ENCODE data around the gene PIH1D1.

Gene PIH1D1

DNA sequence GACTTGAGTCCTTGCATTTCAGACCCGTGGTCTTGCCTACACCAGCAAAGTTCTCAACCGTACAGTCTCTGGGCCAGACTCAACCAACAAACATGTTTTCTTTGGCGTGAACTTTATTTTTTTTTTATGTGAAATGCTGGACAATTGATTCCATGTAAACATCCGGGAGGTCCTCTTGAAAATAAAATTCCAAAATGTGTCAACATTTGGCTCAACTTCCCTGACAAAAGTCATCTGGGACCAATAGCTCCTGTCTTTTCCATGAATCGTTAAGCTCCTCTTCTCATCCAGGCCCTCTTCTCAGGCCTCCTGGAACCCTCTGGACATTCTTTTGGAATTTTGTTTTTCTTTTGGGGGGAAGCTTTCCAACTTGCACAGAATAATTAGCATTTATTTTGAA is 4.2 kb upstream of the PIH1D1 start:
- no peak overlapping the region for H3K4ac ChIP-seq (ENCODE audit: low read length)
- no peak overlapping the region for H2BK120ac ChIP-seq (ENCODE audit: low read depth, low read length)
- peaks cover 3% of the 10 kb centered on the region for H3K79me1 ChIP-seq (ENCODE audit: low read depth, low read length)
- H2BK5ac ChIP-seq (ENCODE audit: low read length), result no peak overlapping the region
- WGBS, 2 donors (ENCODE audit: extremely low coverage in 2 of 2, insufficient read length in 2 of 2, insufficient replicate concordance in 1 of 2), result no CpG with 5 or more reads among the region's 5 CpGs
- H3K4me2 ChIP-seq (ENCODE audit: insufficient read depth, low read length, poor library complexity, severe bottlenecking), result no peak overlapping the region
- H3K9me3 ChIP-seq (replicated peaks in 1 of 2; ENCODE audit: control insufficient read depth in 2 of 2, insufficient read depth in 1 of 2, low read depth in 1 of 2, low read length in 2 of 2), result no peaks in the 10 kb centered on the region
- no peak overlapping the region for H4K91ac ChIP-seq (ENCODE audit: low read depth, low read length, poor library complexity)
- H2AFZ ChIP-seq (ENCODE audit: low read length), result no peak overlapping the region
- H3K27ac ChIP-seq (replicated peaks; ENCODE audit: low read length), result no peak overlapping the region
- H3K4me3 ChIP-seq (ENCODE audit: low read length in 2 of 2), result no peak overlapping the region
- no peak overlapping the region for H2BK15ac ChIP-seq (ENCODE audit: low read length)
- H3K9ac ChIP-seq (ENCODE audit: low read depth, low read length, poor library complexity), result no peak overlapping the region
- no peak overlapping the region for H3K18ac ChIP-seq (ENCODE audit: low read length)
- H2BK12ac ChIP-seq (ENCODE audit: low read length), result no peak overlapping the region
- no peak overlapping the region for H3K14ac ChIP-seq (ENCODE audit: low read length)
- peaks cover 0 to 3% of the 10 kb centered on the region in 2 donors for H3K4me1 ChIP-seq (ENCODE audit: control insufficient read depth in 2 of 2, insufficient read depth in 1 of 2, low read depth in 1 of 2, low read length in 2 of 2)
- peaks cover 7 to 27% of the 10 kb centered on the region in 2 donors for H3K36me3 ChIP-seq (replicated peaks in 1 of 2; ENCODE audit: control insufficient read depth in 2 of 2, insufficient read depth in 2 of 2, low read length in 2 of 2)
- DNase-seq (ENCODE audit: low spot score), result no peak
- H3K23ac ChIP-seq (ENCODE audit: low read depth, low read length, poor library complexity), result no peak overlapping the region
- no peak overlapping the region for H2AK5ac ChIP-seq (ENCODE audit: low read depth, low read length)
- no peak overlapping the region for H4K8ac ChIP-seq (ENCODE audit: low read depth, low read length)
- H3K27me3 ChIP-seq (ENCODE audit: control insufficient read depth in 3 of 3, insufficient read depth in 3 of 3, low read depth in 1 of 3, low read length in 3 of 3), result no peaks in the 10 kb centered on the region

DNA sequence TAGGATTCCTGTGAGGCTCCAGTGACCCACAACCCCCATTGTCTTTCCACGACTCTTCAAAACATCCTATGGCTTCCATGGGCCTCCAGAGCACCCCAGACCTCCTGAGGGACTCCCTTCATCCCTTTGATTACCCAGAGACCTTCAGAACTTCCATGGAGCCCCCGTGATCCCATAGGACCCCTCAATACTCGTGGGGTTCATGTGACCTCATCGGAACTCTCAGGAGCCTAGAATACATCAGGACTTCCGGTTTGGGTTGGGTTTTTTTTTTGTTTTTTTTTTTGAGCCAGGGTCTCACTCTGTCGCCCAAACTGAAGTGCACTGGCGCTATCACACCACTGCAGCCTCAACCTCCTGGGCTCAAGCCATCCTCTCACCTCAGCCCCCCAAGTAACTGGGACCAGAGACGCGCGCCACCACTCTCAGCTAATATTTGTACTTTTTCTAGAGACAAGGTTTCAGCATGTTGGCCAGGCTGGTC is 2.2 kb upstream of the PIH1D1 start:
- Histone ChIP-seq H3K36me3 (replicated peaks in 1 of 2; ENCODE audit: control insufficient read depth in 2 of 2, insufficient read depth in 2 of 2, low read length in 2 of 2) (peaks cover 14 to 25% of the 10 kb centered on the region in 2 donors), H3K14ac (ENCODE audit: low read length) (no peak overlapping the region), H3K4ac (ENCODE audit: low read length) (no peak overlapping the region), H3K18ac (ENCODE audit: low read length) (peak overlapping the region; percentile 95), H3K27ac (replicated peaks; ENCODE audit: low read length) (peak overlapping the region; percentile 94), H2BK15ac (ENCODE audit: low read length) (no peak overlapping the region), H3K27me3 (ENCODE audit: control insufficient read depth in 3 of 3, insufficient read depth in 3 of 3, low read depth in 1 of 3, low read length in 3 of 3) (no peaks in the 10 kb centered on the region), H3K4me2 (ENCODE audit: insufficient read depth, low read length, poor library complexity, severe bottlenecking) (peak overlapping the region; percentile 91), H2BK12ac (ENCODE audit: low read length) (no peak overlapping the region), H3K23ac (ENCODE audit: low read depth, low read length, poor library complexity) (peak overlapping the region; percentile 83), H2AFZ (ENCODE audit: low read length) (peak overlapping the region; percentile 92), H2AK5ac (ENCODE audit: low read depth, low read length) (peak overlapping the region; percentile 95), H3K4me1 (ENCODE audit: control insufficient read depth in 2 of 2, insufficient read depth in 1 of 2, low read depth in 1 of 2, low read length in 2 of 2) (peaks cover 0 to 5% of the 10 kb centered on the region in 2 donors), H3K9me3 (replicated peaks in 1 of 2; ENCODE audit: control insufficient read depth in 2 of 2, insufficient read depth in 1 of 2, low read depth in 1 of 2, low read length in 2 of 2) (no peaks in the 10 kb centered on the region), H3K79me1 (ENCODE audit: low read depth, low read length) (peaks cover 13% of the 10 kb centered on the region), H2BK120ac (ENCODE audit: low read depth, low read length) (no peak overlapping the region), H4K8ac (ENCODE audit: low read depth, low read length) (no peak overlapping the region), H3K4me3 (ENCODE audit: low read length in 2 of 2) (peak overlapping the region; percentile 71 to 90), H2BK5ac (ENCODE audit: low read length) (peak overlapping the region; percentile 62), H3K9ac (ENCODE audit: low read depth, low read length, poor library complexity) (peak overlapping the region; percentile 88), H4K91ac (ENCODE audit: low read depth, low read length, poor library complexity) (no peak overlapping the region)
- WGBS, 2 donors (ENCODE audit: extremely low coverage in 2 of 2, insufficient read length in 2 of 2, insufficient replicate concordance in 1 of 2), result no CpG with 5 or more reads among the region's 10 CpGs
- DNase-seq (ENCODE audit: low spot score), result no peak

DNA sequence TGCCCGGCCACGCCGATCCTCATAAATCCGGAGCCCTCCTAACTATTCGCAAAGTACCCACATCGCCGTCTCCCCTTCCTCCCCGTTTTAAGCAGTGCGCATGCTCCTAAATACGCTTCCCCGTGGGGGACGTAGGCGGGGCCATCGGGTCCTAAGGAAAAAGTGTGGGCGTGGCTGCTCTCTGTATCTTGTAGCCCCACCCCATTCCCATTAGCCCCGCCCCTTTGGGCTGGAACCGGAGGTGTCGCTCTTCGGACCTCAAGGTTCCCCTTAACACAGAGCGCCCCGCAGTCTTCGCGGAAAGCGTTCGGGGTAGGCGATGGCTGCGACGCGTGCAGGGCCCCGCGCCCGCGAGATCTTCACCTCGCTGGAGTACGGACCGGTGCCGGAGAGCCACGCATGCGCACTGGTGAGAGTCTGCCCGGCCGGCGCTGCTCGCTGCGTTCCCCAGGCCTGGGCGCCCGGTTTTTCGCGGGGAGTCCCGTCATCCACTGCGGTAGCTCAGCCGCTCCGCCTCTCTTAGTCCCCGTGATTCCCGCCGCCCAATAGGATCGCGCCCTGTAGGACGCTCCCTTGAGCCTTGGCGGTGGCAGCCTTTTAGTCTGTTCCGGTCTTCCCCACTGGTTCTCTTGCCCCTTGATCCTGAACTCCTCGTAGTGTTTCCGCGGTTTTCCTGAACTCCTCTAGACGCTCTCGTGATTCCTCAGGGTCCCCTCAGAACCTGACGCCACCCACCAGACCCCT is 1.6 kb upstream of the PIH1D1 start, which contains the start of gene ALDH16A1:
Gene ALDH16A1 (plus strand): TSS at position 213 of the 744 bp plus-strand sequence. CDS start 107 bp downstream, at position 320.
- H2BK15ac ChIP-seq (ENCODE audit: low read length), result no peak within 1 kb of the TSS
- peaks cover 18 to 31% of the 10 kb centered on the region in 2 donors for H3K36me3 ChIP-seq (replicated peaks in 1 of 2; ENCODE audit: control insufficient read depth in 2 of 2, insufficient read depth in 2 of 2, low read length in 2 of 2)
- peak within 1 kb of the TSS; percentile 95 for H2AK5ac ChIP-seq (ENCODE audit: low read depth, low read length)
- no CpG with 5 or more reads among the region's 66 CpGs for WGBS, 2 donors (ENCODE audit: extremely low coverage in 2 of 2, insufficient read length in 2 of 2, insufficient replicate concordance in 1 of 2)
- peak within 1 kb of the TSS; percentile 83 for H3K23ac ChIP-seq (ENCODE audit: low read depth, low read length, poor library complexity)
- peak within 1 kb of the TSS; percentile 71 to 90 for H3K4me3 ChIP-seq (ENCODE audit: low read length in 2 of 2)
- no peaks in the 10 kb centered on the region for H3K27me3 ChIP-seq (ENCODE audit: control insufficient read depth in 3 of 3, insufficient read depth in 3 of 3, low read depth in 1 of 3, low read length in 3 of 3)
- peak within 1 kb of the TSS; percentile 92 for H2AFZ ChIP-seq (ENCODE audit: low read length)
- no peaks in the 10 kb centered on the region for H3K9me3 ChIP-seq (replicated peaks in 1 of 2; ENCODE audit: control insufficient read depth in 2 of 2, insufficient read depth in 1 of 2, low read depth in 1 of 2, low read length in 2 of 2)
- H3K14ac ChIP-seq (ENCODE audit: low read length), result no peak within 1 kb of the TSS
- H3K4ac ChIP-seq (ENCODE audit: low read length), result no peak within 1 kb of the TSS
- no peak within 1 kb of the TSS for H4K8ac ChIP-seq (ENCODE audit: low read depth, low read length)
- H3K79me1 ChIP-seq (ENCODE audit: low read depth, low read length), result peaks cover 14% of the 10 kb centered on the region
- H3K4me2 ChIP-seq (ENCODE audit: insufficient read depth, low read length, poor library complexity, severe bottlenecking), result peak within 1 kb of the TSS; percentile 91
- H2BK12ac ChIP-seq (ENCODE audit: low read length), result no peak within 1 kb of the TSS
- peak within 1 kb of the TSS; percentile 99 for H3K9ac ChIP-seq (ENCODE audit: low read depth, low read length, poor library complexity)
- H2BK5ac ChIP-seq (ENCODE audit: low read length), result peak within 1 kb of the TSS; percentile 66
- H3K27ac ChIP-seq (replicated peaks; ENCODE audit: low read length), result peak within 1 kb of the TSS; percentile 99
- H4K91ac ChIP-seq (ENCODE audit: low read depth, low read length, poor library complexity), result no peak within 1 kb of the TSS
- H3K4me1 ChIP-seq (ENCODE audit: control insufficient read depth in 2 of 2, insufficient read depth in 1 of 2, low read depth in 1 of 2, low read length in 2 of 2), result peaks cover 0 to 7% of the 10 kb centered on the region in 2 donors
- no peak within 1 kb of the TSS for H2BK120ac ChIP-seq (ENCODE audit: low read depth, low read length)
- H3K18ac ChIP-seq (ENCODE audit: low read length), result peak within 1 kb of the TSS; percentile 100
- DNase-seq (ENCODE audit: low spot score), result peak; percentile 97

DNA sequence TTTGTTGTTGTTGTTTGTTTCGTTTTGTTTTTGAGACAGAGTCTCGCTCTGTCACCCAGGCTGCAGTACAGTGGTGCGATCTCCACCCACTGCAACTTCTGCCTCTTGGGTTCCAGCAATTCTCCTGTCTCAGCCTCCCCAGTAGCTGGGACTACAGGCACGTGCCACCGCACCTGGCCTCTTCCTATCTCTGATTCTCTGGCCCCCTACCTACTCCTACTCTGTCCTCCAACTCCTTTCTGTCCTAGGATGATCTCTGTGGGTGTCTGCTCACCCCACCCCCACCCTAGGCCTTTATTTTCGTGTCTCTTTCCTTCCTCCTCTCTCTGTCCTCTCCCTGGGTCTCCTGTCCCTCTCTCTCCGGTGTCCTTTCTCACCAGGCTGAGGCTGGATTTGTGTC is 1.2 kb downstream of the PIH1D1 start:
- Histone ChIP-seq H3K79me1 (ENCODE audit: low read depth, low read length) (peaks cover 20% of the 10 kb centered on the region), H3K4me1 (ENCODE audit: control insufficient read depth in 2 of 2, insufficient read depth in 1 of 2, low read depth in 1 of 2, low read length in 2 of 2) (peaks cover 0 to 7% of the 10 kb centered on the region in 2 donors), H3K18ac (ENCODE audit: low read length) (no peak overlapping the region), H2AK5ac (ENCODE audit: low read depth, low read length) (no peak overlapping the region), H2BK120ac (ENCODE audit: low read depth, low read length) (no peak overlapping the region), H3K9ac (ENCODE audit: low read depth, low read length, poor library complexity) (no peak overlapping the region), H3K4ac (ENCODE audit: low read length) (no peak overlapping the region), H2BK5ac (ENCODE audit: low read length) (no peak overlapping the region), H3K36me3 (replicated peaks in 1 of 2; ENCODE audit: control insufficient read depth in 2 of 2, insufficient read depth in 2 of 2, low read length in 2 of 2) (peaks cover 30 to 41% of the 10 kb centered on the region in 2 donors), H3K4me3 (ENCODE audit: low read length in 2 of 2) (peak overlapping the region in 1 of 2 donors; percentile 87), H3K23ac (ENCODE audit: low read depth, low read length, poor library complexity) (no peak overlapping the region), H3K9me3 (replicated peaks in 1 of 2; ENCODE audit: control insufficient read depth in 2 of 2, insufficient read depth in 1 of 2, low read depth in 1 of 2, low read length in 2 of 2) (no peaks in the 10 kb centered on the region), H3K27ac (replicated peaks; ENCODE audit: low read length) (no peak overlapping the region), H3K27me3 (ENCODE audit: control insufficient read depth in 3 of 3, insufficient read depth in 3 of 3, low read depth in 1 of 3, low read length in 3 of 3) (no peaks in the 10 kb centered on the region), H2BK12ac (ENCODE audit: low read length) (no peak overlapping the region), H3K4me2 (ENCODE audit: insufficient read depth, low read length, poor library complexity, severe bottlenecking) (peak overlapping the region; percentile 45), H2AFZ (ENCODE audit: low read length) (no peak overlapping the region), H4K91ac (ENCODE audit: low read depth, low read length, poor library complexity) (no peak overlapping the region), H4K8ac (ENCODE audit: low read depth, low read length) (no peak overlapping the region), H2BK15ac (ENCODE audit: low read length) (no peak overlapping the region), H3K14ac (ENCODE audit: low read length) (no peak overlapping the region)
- no CpG with 5 or more reads among the region's 7 CpGs for WGBS, 2 donors (ENCODE audit: extremely low coverage in 2 of 2, insufficient read length in 2 of 2, insufficient replicate concordance in 1 of 2)
- DNase-seq (ENCODE audit: low spot score), result no peak
